Measurements from ENCODE around the gene SOST. TPM values are rescaled to one million over a fixed set of nuclear protein-coding genes. Genes with fewer than 3 reads are reported as not detected.
A peak's percentile ranks its signal among the peaks of the same experiment; 100 is the strongest.

SOST gene
- total RNA-seq, 1 donor from 2014 or later, result not detected

GRCh38 chr17:43721537-43722268 lies 36.9 kb downstream of the SOST start:
- Histone ChIP-seq H3K4me2 (ENCODE audit: low read length) (peak overlapping the region; percentile 81), H3K79me2 (ENCODE audit: insufficient read depth, low read length) (no peaks in the 10 kb centered on the region), H2AFZ (ENCODE audit: low read depth, low read length) (no peak overlapping the region), H3K27me3 (ENCODE audit: insufficient read depth, low read length) (no peaks in the 10 kb centered on the region), H3K36me3 (ENCODE audit: insufficient read depth, low read length) (no peaks in the 10 kb centered on the region), H3K9ac (ENCODE audit: low read length) (no peak overlapping the region), H3K4me1 (ENCODE audit: insufficient read depth, low read length) (peaks cover 5% of the 10 kb centered on the region), H4K20me1 (ENCODE audit: insufficient read depth, low read length) (no peaks in the 10 kb centered on the region), H3K9me3 (ENCODE audit: insufficient read depth, low read depth, low read length) (no peaks in the 10 kb centered on the region), H3K27ac (ENCODE audit: low read depth, low read length) (no peak overlapping the region), H3K4me3 (ENCODE audit: insufficient read depth, low read depth, low read length) (no peak overlapping the region)
- Mint-ChIP-seq H3K4me3 (ENCODE audit: unreplicated experiment) (peak overlapping the region; percentile 77), H3K9me3 (ENCODE audit: unreplicated experiment) (no peaks in the 10 kb centered on the region), H3K27me3 (ENCODE audit: low read depth, unreplicated experiment) (peaks cover 2% of the 10 kb centered on the region), H3K4me1 (ENCODE audit: low read depth, unreplicated experiment) (peaks cover 20% of the 10 kb centered on the region), H3K36me3 (ENCODE audit: low read depth, unreplicated experiment) (no peaks in the 10 kb centered on the region), H3K27ac (ENCODE audit: unreplicated experiment) (peak overlapping the region; percentile 41)
- FAIRE-seq, result no peak
- no peak for DNase-seq (ENCODE audit: low read depth)
- TF ChIP-seq EZH2 (IDR thresholded peaks at IDR 0.05; ENCODE audit: insufficient read depth, low read length), result no peak
- TF ChIP-seq CTCF (IDR thresholded peaks at IDR 0.05; ENCODE audit: insufficient read depth, low read depth, low read length), result no peak

GRCh38 chr17:43720311-43721060 lies 38.1 kb downstream of the SOST start:
- TF ChIP-seq CTCF (IDR thresholded peaks at IDR 0.05; ENCODE audit: insufficient read depth, low read depth, low read length) (no peak), EZH2 (IDR thresholded peaks at IDR 0.05; ENCODE audit: insufficient read depth, low read length) (no peak)
- Mint-ChIP-seq H3K27me3 (ENCODE audit: low read depth, unreplicated experiment) (peaks cover 4% of the 10 kb centered on the region), H3K4me1 (ENCODE audit: low read depth, unreplicated experiment) (peaks cover 20% of the 10 kb centered on the region), H3K36me3 (ENCODE audit: low read depth, unreplicated experiment) (no peaks in the 10 kb centered on the region), H3K9me3 (ENCODE audit: unreplicated experiment) (no peaks in the 10 kb centered on the region), H3K4me3 (ENCODE audit: unreplicated experiment) (peak overlapping the region; percentile 66), H3K27ac (ENCODE audit: unreplicated experiment) (peak overlapping the region; percentile 48)
- no peaks in the 10 kb centered on the region for H3K36me3 ChIP-seq (ENCODE audit: insufficient read depth, low read length)
- DNase-seq (ENCODE audit: low read depth) (peak; percentile 37), FAIRE-seq (no peak)
- peak overlapping the region; percentile 76 for H3K9ac ChIP-seq (ENCODE audit: low read length)
- no peaks in the 10 kb centered on the region for H4K20me1 ChIP-seq (ENCODE audit: insufficient read depth, low read length)
- H3K9me3 ChIP-seq (ENCODE audit: insufficient read depth, low read depth, low read length), result no peaks in the 10 kb centered on the region
- H3K4me2 ChIP-seq (ENCODE audit: low read length), result peak overlapping the region; percentile 81
- H3K4me1 ChIP-seq (ENCODE audit: insufficient read depth, low read length), result peaks cover 5% of the 10 kb centered on the region
- peak overlapping the region; percentile 42 for H3K4me3 ChIP-seq (ENCODE audit: insufficient read depth, low read depth, low read length)
- H3K27me3 ChIP-seq (ENCODE audit: insufficient read depth, low read length), result no peaks in the 10 kb centered on the region
- H3K27ac ChIP-seq (ENCODE audit: low read depth, low read length), result peak overlapping the region; percentile 44
- no peaks in the 10 kb centered on the region for H3K79me2 ChIP-seq (ENCODE audit: insufficient read depth, low read length)
- peak overlapping the region; percentile 92 for H2AFZ ChIP-seq (ENCODE audit: low read depth, low read length)
